ENCODE results near the gene SLC25A53.

SLC25A53 gene

GRCh38 chrX:104195489-104196084 lies 38.8 kb upstream of the SLC25A53 start:
- CTCF ChIA-PET, result interaction anchor here (0.6 to 6.9 kb wide), 38 partner anchors 9 to 995 kb away, joined by 3 to 113 read pairs (median 4); no protein-coding TSS in a partner anchor
- Histone ChIP-seq H3K27ac (ENCODE audit: extremely low read depth, low read depth, low read length) (no peak overlapping the region), H3K36me3 (ENCODE audit: control insufficient read depth in 2 of 2, insufficient read depth in 1 of 2, low read length in 2 of 2) (peaks cover 6 to 47% of the 10 kb centered on the region in 2 experiments), H3K4me1 (ENCODE audit: control insufficient read depth, insufficient read depth, low read length) (no peaks in the 10 kb centered on the region), H3K9me3 (ENCODE audit: control insufficient read depth, insufficient read depth, low read depth, low read length) (no peaks in the 10 kb centered on the region), H3K4me3 (ENCODE audit: low read depth, low read length) (no peak overlapping the region)
- no peak for TF ChIP-seq BCL11A (tag by site-specific recombination; IDR thresholded peaks at IDR 0.05; ENCODE audit: low read depth)
- no peak for TF ChIP-seq KLF17 (tag by site-specific recombination; IDR thresholded peaks at IDR 0.05)
- TF ChIP-seq ZNF391 (tag by site-specific recombination; IDR thresholded peaks at IDR 0.05; ENCODE audit: borderline replicate concordance, low read depth), result no peak
- 0 out of 2 replicates have a peak, but pooled peaks have one; percentile 32 for TF ChIP-seq PRDM1 (tag by site-specific recombination; IDR thresholded peaks at IDR 0.05)
- TF ChIP-seq ZNF10 (tag by site-specific recombination; IDR thresholded peaks at IDR 0.05), result no peak
- TF ChIP-seq ZNF280D (tag by site-specific recombination; IDR thresholded peaks at IDR 0.05), result no peak
- TF ChIP-seq RBAK (tag by site-specific recombination; IDR thresholded peaks at IDR 0.05), result no peak
- TF ChIP-seq ZNF239 (tag by site-specific recombination; IDR thresholded peaks at IDR 0.05), result no peak
- TF ChIP-seq ZNF211 (tag by site-specific recombination; IDR thresholded peaks at IDR 0.05; ENCODE audit: low read depth), result no peak
- peak; percentile 60 for TF ChIP-seq ZNF654 (tag by site-specific recombination; IDR thresholded peaks at IDR 0.05; ENCODE audit: low read depth)
- TF ChIP-seq SP2 (tag by site-specific recombination; IDR thresholded peaks at IDR 0.05), result no peak
- TF ChIP-seq ZSCAN4 (tag by site-specific recombination; IDR thresholded peaks at IDR 0.05), result no peak
- POLR2A ChIA-PET, result no interaction called here

DNA sequence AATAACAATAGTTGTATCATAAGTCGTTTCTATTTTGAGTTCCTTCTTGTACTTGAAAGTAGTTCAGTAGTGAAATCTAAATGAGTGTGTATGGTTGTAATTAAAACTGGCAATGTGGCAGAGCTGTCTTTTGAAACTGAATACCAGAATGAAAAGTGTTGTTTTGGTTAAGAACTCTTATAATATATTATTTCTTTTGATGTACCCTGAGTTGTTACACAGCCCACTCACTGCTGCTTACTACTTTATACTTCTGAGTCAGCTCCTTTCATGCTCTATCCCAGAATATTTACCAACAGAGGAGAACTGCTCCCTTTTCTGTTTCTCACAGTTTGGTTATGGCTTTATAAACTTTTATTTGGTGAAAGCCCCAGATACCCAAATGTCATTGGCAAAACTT lies 38.2 kb upstream of the SLC25A53 start:
- Histone ChIP-seq H3K27ac (ENCODE audit: extremely low read depth, low read depth, low read length) (no peak overlapping the region), H3K4me1 (ENCODE audit: control insufficient read depth, insufficient read depth, low read length) (no peaks in the 10 kb centered on the region), H3K36me3 (ENCODE audit: control insufficient read depth in 2 of 2, insufficient read depth in 1 of 2, low read length in 2 of 2) (peaks cover 5 to 47% of the 10 kb centered on the region in 2 experiments), H3K4me3 (ENCODE audit: low read depth, low read length) (no peak overlapping the region), H3K9me3 (ENCODE audit: control insufficient read depth, insufficient read depth, low read depth, low read length) (no peaks in the 10 kb centered on the region)
- CTCF ChIA-PET, result interaction anchor here (0.6 to 6.9 kb wide), 29 partner anchors 9 to 995 kb away, joined by 3 to 113 read pairs (median 4); no protein-coding TSS in a partner anchor
- TF ChIP-seq, protein P1, sequence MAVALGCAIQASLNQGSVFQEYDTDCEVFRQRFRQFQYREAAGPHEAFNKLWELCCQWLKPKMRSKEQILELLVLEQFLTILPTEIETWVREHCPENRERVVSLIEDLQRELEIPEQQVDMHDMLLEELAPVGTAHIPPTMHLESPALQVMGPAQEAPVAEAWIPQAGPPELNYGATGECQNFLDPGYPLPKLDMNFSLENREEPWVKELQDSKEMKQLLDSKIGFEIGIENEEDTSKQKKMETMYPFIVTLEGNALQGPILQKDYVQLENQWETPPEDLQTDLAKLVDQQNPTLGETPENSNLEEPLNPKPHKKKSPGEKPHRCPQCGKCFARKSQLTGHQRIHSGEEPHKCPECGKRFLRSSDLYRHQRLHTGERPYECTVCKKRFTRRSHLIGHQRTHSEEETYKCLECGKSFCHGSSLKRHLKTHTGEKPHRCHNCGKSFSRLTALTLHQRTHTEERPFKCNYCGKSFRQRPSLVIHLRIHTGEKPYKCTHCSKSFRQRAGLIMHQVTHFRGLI (tag by site-specific recombination; IDR thresholded peaks at IDR 0.05), result no peak
- no peak for TF ChIP-seq ZBTB48 (tag by site-specific recombination; IDR thresholded peaks at IDR 0.05)
- TF ChIP-seq ZNF76 (tag by site-specific recombination; IDR thresholded peaks at IDR 0.05; ENCODE audit: borderline replicate concordance, low read depth), result no peak
- TF ChIP-seq KLF16 (tag by site-specific recombination; IDR thresholded peaks at IDR 0.05), result no peak
- TF ChIP-seq ZNF521 (tag by site-specific recombination; IDR thresholded peaks at IDR 0.05), result no peak
- POLR2A ChIA-PET, result no interaction called here

All from HEK293 (cell line).